Nephron (organoid): ENCODE data around the gene HERC4.
"Not testable (repeated sequence)": the region's sequence is repeated elsewhere in the genome, so short reads cannot be mapped to it uniquely, and the experiment has no call there.

Experiments used
- H3K27ac Mint-ChIP-seq, 3 experiments: 2 replicates each; pipeline ENCODE4 v1.8.0; 2020; ENCODE audit warnings: mixed read lengths in 3 of 3, mild to moderate bottlenecking in 2 of 3, moderate library complexity in 1 of 3
- H3K27me3 Mint-ChIP-seq: 2 replicates; pipeline ENCODE4 v1.8.0; 2021; ENCODE audit warnings: low read depth, mild to moderate bottlenecking, moderate library complexity, mixed read lengths
- H3K36me3 Mint-ChIP-seq: 2 replicates; pipeline ENCODE4 v1.8.0; 2020; ENCODE audit warnings: low read depth, mixed read lengths
- H3K4me1 Mint-ChIP-seq: 2 replicates; pipeline ENCODE4 v1.8.0; 2020; ENCODE audit warnings: mixed read lengths
- H3K4me3 Mint-ChIP-seq, 3 experiments: 2 replicates each; pipeline ENCODE4 v1.8.0; 2020; ENCODE audit warnings: mild to moderate bottlenecking in 3 of 3, mixed read lengths in 3 of 3, moderate library complexity in 2 of 3
- H3K9me3 Mint-ChIP-seq: 2 replicates; pipeline ENCODE4 v1.8.0; 2020; ENCODE audit warnings: mixed read lengths
- TF ChIP-seq, protein P1 (sequence below), 3 experiments: fragments of 200-600 bp; sonication (generic); IDR thresholded peaks; one replicate each; pipeline ENCODE4 v1.5.0; 2021; ENCODE audit warnings: antibody characterized with exemption in 3 of 3; ENCODE audit not compliant: unreplicated experiment in 3 of 3

The HERC4 gene

DNA sequence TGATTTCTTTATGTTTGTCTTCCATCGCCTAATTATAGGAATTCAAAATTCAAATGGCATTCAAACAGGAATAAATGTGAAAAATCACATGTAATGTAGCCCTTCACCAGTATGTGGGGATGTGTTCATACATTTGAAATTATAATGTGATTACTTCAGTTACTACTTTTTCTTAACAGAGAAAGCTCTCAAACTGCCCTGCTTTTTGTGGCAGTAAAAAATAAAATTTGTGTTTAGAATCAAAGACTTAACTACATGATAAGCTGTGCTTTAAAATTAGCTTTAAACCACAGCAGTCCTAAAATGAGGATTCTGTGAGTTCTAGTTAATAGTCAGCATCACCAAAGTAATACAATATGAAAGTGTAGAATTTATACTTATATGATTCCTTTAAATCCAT, 7.8 kb upstream of the HERC4 start:
- Mint-ChIP-seq H3K36me3 (no peaks in the 10 kb centered on the region), H3K27ac (no peak overlapping the region), H3K9me3 (no peaks in the 10 kb centered on the region), H3K4me1 (peaks cover 12% of the 10 kb centered on the region), H3K4me3 (no peak overlapping the region), H3K27me3 (no peaks in the 10 kb centered on the region)
- TF ChIP-seq, protein P1, sequence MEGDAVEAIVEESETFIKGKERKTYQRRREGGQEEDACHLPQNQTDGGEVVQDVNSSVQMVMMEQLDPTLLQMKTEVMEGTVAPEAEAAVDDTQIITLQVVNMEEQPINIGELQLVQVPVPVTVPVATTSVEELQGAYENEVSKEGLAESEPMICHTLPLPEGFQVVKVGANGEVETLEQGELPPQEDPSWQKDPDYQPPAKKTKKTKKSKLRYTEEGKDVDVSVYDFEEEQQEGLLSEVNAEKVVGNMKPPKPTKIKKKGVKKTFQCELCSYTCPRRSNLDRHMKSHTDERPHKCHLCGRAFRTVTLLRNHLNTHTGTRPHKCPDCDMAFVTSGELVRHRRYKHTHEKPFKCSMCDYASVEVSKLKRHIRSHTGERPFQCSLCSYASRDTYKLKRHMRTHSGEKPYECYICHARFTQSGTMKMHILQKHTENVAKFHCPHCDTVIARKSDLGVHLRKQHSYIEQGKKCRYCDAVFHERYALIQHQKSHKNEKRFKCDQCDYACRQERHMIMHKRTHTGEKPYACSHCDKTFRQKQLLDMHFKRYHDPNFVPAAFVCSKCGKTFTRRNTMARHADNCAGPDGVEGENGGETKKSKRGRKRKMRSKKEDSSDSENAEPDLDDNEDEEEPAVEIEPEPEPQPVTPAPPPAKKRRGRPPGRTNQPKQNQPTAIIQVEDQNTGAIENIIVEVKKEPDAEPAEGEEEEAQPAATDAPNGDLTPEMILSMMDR (IDR thresholded peaks at IDR 0.05; ENCODE audit: unreplicated experiment in 3 of 3): peak; percentile 37 to 64 (median 51)

DNA sequence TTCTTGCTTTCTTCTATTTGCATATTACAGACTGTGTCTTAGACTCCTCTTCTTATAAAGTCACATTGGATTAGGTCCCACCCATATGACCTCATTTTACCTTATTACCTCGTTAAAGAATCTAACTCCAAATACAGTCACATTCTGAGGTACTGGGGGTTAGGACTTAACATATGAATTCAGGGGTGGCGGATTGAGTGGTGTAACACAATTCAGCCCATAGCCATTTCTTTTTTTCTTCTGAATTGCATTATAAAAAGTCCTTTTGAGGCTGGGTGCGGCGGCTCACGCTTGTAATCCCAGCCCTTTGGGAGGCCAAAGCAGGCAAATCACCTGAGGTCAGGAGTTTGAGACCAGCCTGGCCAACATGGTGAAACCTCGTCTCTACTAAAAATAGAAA, 6.8 kb upstream of the HERC4 start:
- Mint-ChIP-seq H3K27me3 (no peaks in the 10 kb centered on the region), H3K36me3 (no peaks in the 10 kb centered on the region), H3K4me1 (peaks cover 6% of the 10 kb centered on the region), H3K4me3 (no peak overlapping the region), H3K27ac (no peak overlapping the region), H3K9me3 (no peaks in the 10 kb centered on the region)
- TF ChIP-seq, protein P1 (IDR thresholded peaks at IDR 0.05; ENCODE audit: unreplicated experiment in 3 of 3): no peak

DNA sequence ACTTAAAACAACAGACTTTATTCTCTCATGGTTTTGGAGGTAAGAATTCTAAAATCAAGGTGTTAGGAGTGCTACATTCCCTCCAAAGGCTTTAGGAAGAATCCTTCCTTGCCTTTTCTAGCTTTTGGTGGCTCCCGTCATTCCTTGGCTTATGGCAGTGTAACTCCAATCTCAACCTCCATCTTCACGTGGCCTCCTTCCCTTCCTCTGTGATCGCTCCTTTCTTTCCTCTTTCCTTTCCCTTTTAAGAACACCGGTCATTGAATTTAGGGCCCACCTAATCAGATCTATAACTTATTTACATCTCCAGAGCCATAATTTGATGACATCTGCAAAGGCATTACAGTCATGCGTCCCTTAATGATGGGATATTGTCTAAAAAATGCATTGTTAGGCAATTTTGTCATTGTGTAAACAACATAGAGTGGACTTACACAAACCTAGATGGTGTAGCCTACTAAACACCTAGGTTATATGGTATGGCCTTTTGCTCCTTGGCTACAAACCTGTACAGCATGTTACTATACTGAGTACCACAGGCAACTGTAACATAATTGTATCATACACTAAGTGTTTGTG, 5.9 kb upstream of the HERC4 start:
- Mint-ChIP-seq H3K36me3 (no peaks in the 10 kb centered on the region), H3K4me3 (no peak overlapping the region), H3K27ac (no peak overlapping the region), H3K4me1 (peaks cover 6% of the 10 kb centered on the region), H3K27me3 (peaks cover 3% of the 10 kb centered on the region), H3K9me3 (no peaks in the 10 kb centered on the region)
- TF ChIP-seq, protein P1 (IDR thresholded peaks at IDR 0.05; ENCODE audit: unreplicated experiment in 3 of 3): no peak

DNA sequence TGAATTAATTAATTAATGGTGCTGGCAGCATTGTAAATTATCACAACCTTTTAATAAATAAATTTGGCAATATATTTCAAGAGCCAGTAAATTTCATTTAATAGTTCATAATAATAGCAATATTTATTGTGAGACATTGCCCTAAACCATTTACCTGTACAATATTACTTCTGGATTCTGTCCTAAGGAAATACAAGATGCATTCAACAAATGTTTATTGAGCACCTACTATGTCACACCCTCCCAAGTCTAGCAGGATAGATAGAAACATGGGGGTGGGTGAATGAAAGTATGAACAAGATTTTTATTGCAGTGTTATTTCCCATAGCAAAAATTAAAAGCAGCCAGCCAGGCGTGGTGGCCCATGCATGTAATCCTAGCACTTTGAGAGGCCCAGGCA, 4.4 kb upstream of the HERC4 start:
- no peak overlapping the region for H3K27ac Mint-ChIP-seq

DNA sequence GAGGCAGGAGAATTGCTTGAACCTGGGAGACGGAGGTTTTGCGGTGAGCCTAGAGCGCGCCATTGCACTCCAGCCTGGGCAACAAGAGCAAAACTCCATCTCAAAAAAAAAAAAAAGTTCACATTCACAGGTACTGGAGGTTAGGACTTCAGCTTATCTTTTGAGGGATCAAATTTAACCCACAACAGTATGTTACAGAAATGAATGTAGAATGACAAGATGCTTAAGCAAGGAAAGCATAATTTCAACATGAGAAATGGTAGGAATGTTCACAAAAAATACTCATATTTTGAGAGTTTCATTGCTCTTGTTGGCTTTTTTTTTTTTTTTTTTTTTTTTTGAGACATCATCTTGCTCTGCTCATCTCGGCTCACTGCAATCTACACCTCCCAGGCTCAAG, 1.9 kb upstream of the HERC4 start:
- H3K36me3 Mint-ChIP-seq: no peaks in the 10 kb centered on the region
- no peaks in the 10 kb centered on the region for H3K9me3 Mint-ChIP-seq
- H3K4me1 Mint-ChIP-seq: peaks cover 20% of the 10 kb centered on the region
- TF ChIP-seq, protein P1 (IDR thresholded peaks at IDR 0.05; ENCODE audit: unreplicated experiment in 3 of 3): no peak
- H3K4me3 Mint-ChIP-seq: peak overlapping the region in 1 of 3 experiments; percentile 25
- H3K27ac Mint-ChIP-seq: no peak overlapping the region
- peaks cover 3% of the 10 kb centered on the region for H3K27me3 Mint-ChIP-seq

More for the DNA sequence above, 4.4 kb upstream of the HERC4 start:
- Mint-ChIP-seq H3K4me1 (peaks cover 6% of the 10 kb centered on the region), H3K27me3 (peaks cover 3% of the 10 kb centered on the region), H3K36me3 (no peaks in the 10 kb centered on the region), H3K4me3 (no peak overlapping the region), H3K9me3 (no peaks in the 10 kb centered on the region)
- TF ChIP-seq, protein P1 (IDR thresholded peaks at IDR 0.05; ENCODE audit: unreplicated experiment in 3 of 3): no peak

DNA sequence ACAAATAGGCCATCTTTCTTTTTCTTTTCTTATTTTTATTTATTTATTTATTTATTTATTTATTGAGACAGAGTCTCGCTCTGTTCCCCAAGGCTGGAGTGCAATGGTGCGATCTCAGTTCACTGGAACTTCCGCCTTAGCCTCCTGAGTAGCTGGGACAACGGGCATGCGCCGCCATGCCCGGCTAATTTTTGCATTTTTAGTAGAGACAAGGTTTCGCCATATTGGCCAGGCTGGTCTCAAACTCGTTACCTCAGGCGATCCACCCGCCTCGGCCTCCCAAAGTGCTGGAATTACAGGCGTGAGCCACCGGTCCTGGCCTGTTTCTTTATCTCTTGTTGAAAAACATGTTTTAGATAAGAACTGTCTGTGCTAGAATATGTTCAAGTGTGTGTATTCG, 998 bp upstream of the HERC4 start:
- Mint-ChIP-seq H3K4me3 (peak overlapping the region; percentile 23 to 41 (median 28)), H3K4me1 (peaks cover 30% of the 10 kb centered on the region)
- not testable (repeated sequence) for H3K27me3 Mint-ChIP-seq, H3K9me3 Mint-ChIP-seq, H3K27ac Mint-ChIP-seq, H3K36me3 Mint-ChIP-seq
